ENCODE data around the gene DPM3. TPM values are rescaled to one million over a fixed set of nuclear protein-coding genes. Genes with fewer than 3 reads are reported as not detected.

Gene DPM3
- total RNA-seq, 4 donors from 2014 or later, result 54.5 to 176 (median 80.6) TPM

DNA sequence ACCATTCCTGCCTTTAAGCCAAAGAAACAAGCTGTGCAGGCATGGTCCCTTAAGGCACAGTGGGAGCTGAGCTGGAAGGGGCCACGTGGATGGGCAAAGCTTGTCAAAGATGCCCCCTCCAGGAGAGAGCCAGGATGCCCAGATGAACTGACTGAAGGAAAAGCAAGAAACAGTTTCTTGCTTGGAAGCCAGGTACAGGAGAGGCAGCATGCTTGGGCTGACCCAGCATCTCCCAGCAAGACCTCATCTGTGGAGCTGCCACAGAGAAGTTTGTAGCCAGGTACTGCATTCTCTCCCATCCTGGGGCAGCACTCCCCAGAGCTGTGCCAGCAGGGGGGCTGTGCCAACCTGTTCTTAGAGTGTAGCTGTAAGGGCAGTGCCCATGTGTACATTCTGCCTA is 6.0 kb downstream of the DPM3 start:
- no peaks in the 10 kb centered on the region for H3K9me3 ChIP-seq
- H3K4me1 ChIP-seq, result peaks cover 76 to 92% (median 88%) of the 10 kb centered on the region in 4 donors
- WGBS, result 50% methylated on average over 1 of the region's 1 CpG
- H3K27me3 ChIP-seq, result no peaks in the 10 kb centered on the region
- intact Hi-C loops (cut with DNase I), result no loop called here
- TF ChIP-seq, protein P1, sequence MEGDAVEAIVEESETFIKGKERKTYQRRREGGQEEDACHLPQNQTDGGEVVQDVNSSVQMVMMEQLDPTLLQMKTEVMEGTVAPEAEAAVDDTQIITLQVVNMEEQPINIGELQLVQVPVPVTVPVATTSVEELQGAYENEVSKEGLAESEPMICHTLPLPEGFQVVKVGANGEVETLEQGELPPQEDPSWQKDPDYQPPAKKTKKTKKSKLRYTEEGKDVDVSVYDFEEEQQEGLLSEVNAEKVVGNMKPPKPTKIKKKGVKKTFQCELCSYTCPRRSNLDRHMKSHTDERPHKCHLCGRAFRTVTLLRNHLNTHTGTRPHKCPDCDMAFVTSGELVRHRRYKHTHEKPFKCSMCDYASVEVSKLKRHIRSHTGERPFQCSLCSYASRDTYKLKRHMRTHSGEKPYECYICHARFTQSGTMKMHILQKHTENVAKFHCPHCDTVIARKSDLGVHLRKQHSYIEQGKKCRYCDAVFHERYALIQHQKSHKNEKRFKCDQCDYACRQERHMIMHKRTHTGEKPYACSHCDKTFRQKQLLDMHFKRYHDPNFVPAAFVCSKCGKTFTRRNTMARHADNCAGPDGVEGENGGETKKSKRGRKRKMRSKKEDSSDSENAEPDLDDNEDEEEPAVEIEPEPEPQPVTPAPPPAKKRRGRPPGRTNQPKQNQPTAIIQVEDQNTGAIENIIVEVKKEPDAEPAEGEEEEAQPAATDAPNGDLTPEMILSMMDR (IDR thresholded peaks at IDR 0.05), result no peak
- TF ChIP-seq POLR2AphosphoS5 (IDR thresholded peaks at IDR 0.05), result no peak
- TF ChIP-seq POLR2A (IDR thresholded peaks at IDR 0.05; ENCODE audit: low read depth), result no peak
- DNase-seq (ENCODE audit: extremely low spot score), result no peak
- H3K27ac ChIP-seq (replicated peaks in 1 of 4), result peak overlapping the region; percentile 93 to 99 (median 96)
- H3K36me3 ChIP-seq, result peaks cover 16 to 52% (median 46%) of the 10 kb centered on the region in 4 donors
- peak overlapping the region in 2 of 4 donors; percentile 75 to 81 for H3K4me3 ChIP-seq

- WGBS, result 73% methylated on average over 3 of the region's 7 CpGs
- H3K4me1 ChIP-seq, result peaks cover 75 to 92% (median 88%) of the 10 kb centered on the region in 4 donors
- H3K9me3 ChIP-seq, result no peaks in the 10 kb centered on the region
- intact Hi-C loops (cut with DNase I), result no loop called here
- no peaks in the 10 kb centered on the region for H3K27me3 ChIP-seq
- TF ChIP-seq, protein P1 (IDR thresholded peaks at IDR 0.05), result no peak
- TF ChIP-seq POLR2A (IDR thresholded peaks at IDR 0.05; ENCODE audit: low read depth) (no peak), EP300 (IDR thresholded peaks at IDR 0.05) (no peak), POLR2AphosphoS5 (IDR thresholded peaks at IDR 0.05) (no peak)
- H3K4me3 ChIP-seq, result no peak overlapping the region
- H3K27ac ChIP-seq (replicated peaks in 1 of 4), result peak overlapping the region; percentile 93 to 99 (median 96)
- peaks cover 16 to 52% (median 46%) of the 10 kb centered on the region in 4 donors for H3K36me3 ChIP-seq
- no peak for DNase-seq (ENCODE audit: extremely low spot score)
Observed at GRCh38 chr1:155133799-155134281, 6.5 kb downstream of the DPM3 start.

DNA sequence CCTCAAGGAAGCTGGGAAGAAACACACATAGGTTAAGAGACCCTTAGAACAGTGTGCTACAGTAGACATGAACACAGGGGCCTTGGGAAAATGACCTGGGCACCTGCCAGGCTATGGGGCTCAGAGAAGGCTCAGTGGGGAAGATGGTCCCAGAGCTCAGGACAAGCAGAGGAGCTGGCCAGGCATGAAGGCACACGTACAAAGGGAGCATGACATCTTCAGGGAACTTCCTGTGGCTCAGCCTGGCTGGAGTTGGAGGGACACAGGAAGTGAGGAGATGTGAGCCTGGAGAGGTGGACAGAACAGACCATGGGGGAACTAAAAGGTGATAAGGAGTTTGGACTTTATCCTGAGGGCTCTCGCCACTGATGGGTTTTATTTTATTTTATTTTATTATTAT is 8.5 kb downstream of the DPM3 start:
- peaks cover 68 to 90% (median 87%) of the 10 kb centered on the region in 4 donors for H3K4me1 ChIP-seq
- no peaks in the 10 kb centered on the region for H3K9me3 ChIP-seq
- no peaks in the 10 kb centered on the region for H3K27me3 ChIP-seq
- no peak for TF ChIP-seq POLR2A (IDR thresholded peaks at IDR 0.05; ENCODE audit: low read depth)
- TF ChIP-seq POLR2AphosphoS5 (IDR thresholded peaks at IDR 0.05), result no peak
- TF ChIP-seq EP300 (IDR thresholded peaks at IDR 0.05), result no peak
- TF ChIP-seq, protein P1 (IDR thresholded peaks at IDR 0.05), result no peak
- intact Hi-C loops (cut with DNase I), result no loop called here
- peaks cover 16 to 43% (median 36%) of the 10 kb centered on the region in 4 donors for H3K36me3 ChIP-seq
- peak overlapping the region; percentile 85 to 97 (median 89) for H3K27ac ChIP-seq (replicated peaks in 1 of 4)
- no peak overlapping the region for H3K4me3 ChIP-seq
- 65% methylated on average over 2 of the region's 2 CpGs for WGBS
- no peak for DNase-seq (ENCODE audit: extremely low spot score)

DNA sequence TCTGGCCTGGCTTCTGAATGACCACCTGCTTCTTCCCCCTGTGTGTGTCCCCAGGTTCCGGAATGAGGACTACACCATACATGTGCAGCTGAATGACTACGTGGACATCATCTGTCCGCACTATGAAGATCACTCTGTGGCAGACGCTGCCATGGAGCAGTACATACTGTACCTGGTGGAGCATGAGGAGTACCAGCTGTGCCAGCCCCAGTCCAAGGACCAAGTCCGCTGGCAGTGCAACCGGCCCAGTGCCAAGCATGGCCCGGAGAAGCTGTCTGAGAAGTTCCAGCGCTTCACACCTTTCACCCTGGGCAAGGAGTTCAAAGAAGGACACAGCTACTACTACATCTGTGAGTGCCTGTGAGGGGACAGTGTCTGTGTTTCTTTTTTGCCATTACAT is 9.0 kb downstream of the DPM3 start:
- no peak for DNase-seq (ENCODE audit: extremely low spot score)
- Histone ChIP-seq H3K27ac (replicated peaks in 1 of 4) (peak overlapping the region; percentile 85 to 97 (median 89)), H3K27me3 (no peaks in the 10 kb centered on the region), H3K4me1 (peaks cover 71 to 90% (median 88%) of the 10 kb centered on the region in 4 donors), H3K36me3 (peaks cover 16 to 43% (median 36%) of the 10 kb centered on the region in 4 donors), H3K9me3 (no peaks in the 10 kb centered on the region), H3K4me3 (peak overlapping the region in 3 of 4 donors; percentile 63 to 71 (median 69))
- TF ChIP-seq, protein P1 (IDR thresholded peaks at IDR 0.05), result no peak
- TF ChIP-seq EP300 (IDR thresholded peaks at IDR 0.05) (no peak), POLR2A (IDR thresholded peaks at IDR 0.05; ENCODE audit: low read depth) (no peak), POLR2AphosphoS5 (IDR thresholded peaks at IDR 0.05) (peak; percentile 29 to 58)
- 65% methylated on average over 8 of the region's 8 CpGs for WGBS
- intact Hi-C loops (cut with DNase I), result no loop called here

Data from esophagus muscularis mucosa (tissue), 4 donors.